Measurements from ENCODE around the gene DNAI2. TPM values are rescaled to one million over a fixed set of nuclear protein-coding genes. Genes with fewer than 3 reads are reported as not detected.

DNAI2 gene
- polyA plus RNA-seq, 1 of the 3 experiments (the other 2 are of a cell fraction) = not detected

GRCh38 chr17:74245145-74245831, 28.7 kb upstream of the DNAI2 start:
- H3K9ac ChIP-seq = no peak overlapping the region
- no peak overlapping the region for H3K4me2 ChIP-seq
- H3K27ac ChIP-seq (ENCODE audit: low read depth in 2 of 2, low read length in 1 of 2) = no peak overlapping the region; a peak in 1 of 4 replicates
- no peak overlapping the region for H2AFZ ChIP-seq (ENCODE audit: low read depth)
- POLR2A ChIA-PET = interaction anchor here (1.2 to 1.6 kb wide), 2 partner anchors 10 to 34 kb away, joined by 4 to 5 read pairs; no protein-coding TSS in a partner anchor
- DNase-seq = peak; percentile 56
- H3F3A ChIP-seq (replicated peaks; ENCODE audit: insufficient read depth) = no peaks in the 10 kb centered on the region
- no peak overlapping the region for H3K4me3 ChIP-seq (ENCODE audit: low read depth in 2 of 2, low read length in 1 of 2)
- 83% methylated on average over 18 of the region's 21 CpGs for WGBS (ENCODE audit: low lambda C conversion rate)
- CTCF ChIA-PET = interaction anchor here (0.7 to 3.7 kb wide), 9 partner anchors 10 to 135 kb away, joined by 3 to 17 read pairs (median 6); no protein-coding TSS in a partner anchor
- H3K36me3 ChIP-seq (replicated peaks in 1 of 2; ENCODE audit: control insufficient read depth in 1 of 2, insufficient read depth in 2 of 2, low read length in 1 of 2) = no peaks in the 10 kb centered on the region
- H3K9me2 ChIP-seq = no peaks in the 10 kb centered on the region
- no peaks in the 10 kb centered on the region for H3K27me3 ChIP-seq (ENCODE audit: insufficient read depth)
- peaks cover 0 to 36% of the 10 kb centered on the region in 2 experiments; a peak in 1 of 4 replicates for H3K4me1 ChIP-seq (ENCODE audit: control insufficient read depth in 1 of 2, insufficient read depth in 2 of 2, low read depth in 1 of 2, low read length in 1 of 2)
- TF ChIP-seq RCOR1 (IDR thresholded peaks at IDR 0.05; ENCODE audit: low read length) (peak; percentile 54; the same call in 1 of the 2 replicates), MAX (IDR thresholded peaks at IDR 0.05; ENCODE audit: low read depth) (no peak)
- H3K79me2 ChIP-seq (ENCODE audit: insufficient read depth) = no peaks in the 10 kb centered on the region
- H3K9me3 ChIP-seq = no peaks in the 10 kb centered on the region
- H4K20me1 ChIP-seq (ENCODE audit: insufficient read depth) = no peaks in the 10 kb centered on the region

GRCh38 chr17:74245871-74246270, 28.2 kb upstream of the DNAI2 start:
- Histone ChIP-seq H3F3A (replicated peaks; ENCODE audit: insufficient read depth) (no peaks in the 10 kb centered on the region), H3K4me3 (ENCODE audit: low read depth in 2 of 2, low read length in 1 of 2) (no peak overlapping the region), H3K9me2 (no peaks in the 10 kb centered on the region), H4K20me1 (ENCODE audit: insufficient read depth) (no peaks in the 10 kb centered on the region), H3K4me1 (ENCODE audit: control insufficient read depth in 1 of 2, insufficient read depth in 2 of 2, low read depth in 1 of 2, low read length in 1 of 2) (peaks cover 0 to 36% of the 10 kb centered on the region in 2 experiments; a peak in 1 of 4 replicates), H3K36me3 (replicated peaks in 1 of 2; ENCODE audit: control insufficient read depth in 1 of 2, insufficient read depth in 2 of 2, low read length in 1 of 2) (no peaks in the 10 kb centered on the region), H3K4me2 (no peak overlapping the region), H2AFZ (ENCODE audit: low read depth) (no peak overlapping the region), H3K27me3 (ENCODE audit: insufficient read depth) (no peaks in the 10 kb centered on the region), H3K9ac (no peak overlapping the region), H3K9me3 (no peaks in the 10 kb centered on the region), H3K79me2 (ENCODE audit: insufficient read depth) (no peaks in the 10 kb centered on the region), H3K27ac (ENCODE audit: low read depth in 2 of 2, low read length in 1 of 2) (no peak overlapping the region)
- DNase-seq = no peak
- CTCF ChIA-PET = interaction anchor here (0.7 to 3.7 kb wide), 10 partner anchors 9 to 134 kb away, joined by 3 to 17 read pairs (median 6); partner anchors contain the start of gene TTYH2
- TF ChIP-seq SIN3A (IDR thresholded peaks at IDR 0.05; ENCODE audit: borderline replicate concordance, low read depth, low read length) (no peak), TEAD4 (IDR thresholded peaks at IDR 0.05; ENCODE audit: borderline replicate concordance, insufficient read depth) (no peak), TAF1 (IDR thresholded peaks at IDR 0.05; ENCODE audit: borderline replicate concordance, low read depth, low read length) (no peak), FOXM1 (IDR thresholded peaks at IDR 0.05; ENCODE audit: low read depth) (no peak)
- 79% methylated on average over 5 of the region's 5 CpGs for WGBS (ENCODE audit: low lambda C conversion rate)
- POLR2A ChIA-PET = interaction anchor here (1.2 to 1.6 kb wide), 2 partner anchors 9 to 35 kb away, joined by 4 to 5 read pairs; no protein-coding TSS in a partner anchor

GRCh38 chr17:74249590-74250270, 24.3 kb upstream of the DNAI2 start:
- 88% methylated on average over 10 of the region's 17 CpGs for WGBS (ENCODE audit: low lambda C conversion rate)
- Histone ChIP-seq H3K79me2 (ENCODE audit: insufficient read depth) (no peaks in the 10 kb centered on the region), H3F3A (replicated peaks; ENCODE audit: insufficient read depth) (no peaks in the 10 kb centered on the region), H3K9ac (no peak overlapping the region), H3K27ac (ENCODE audit: low read depth in 2 of 2, low read length in 1 of 2) (no peak overlapping the region), H3K4me1 (ENCODE audit: control insufficient read depth in 1 of 2, insufficient read depth in 2 of 2, low read depth in 1 of 2, low read length in 1 of 2) (peaks cover 0 to 14% of the 10 kb centered on the region in 2 experiments; a peak in 1 of 4 replicates), H2AFZ (ENCODE audit: low read depth) (no peak overlapping the region), H3K9me2 (no peaks in the 10 kb centered on the region), H3K4me3 (ENCODE audit: low read depth in 2 of 2, low read length in 1 of 2) (no peak overlapping the region), H3K4me2 (no peak overlapping the region), H3K36me3 (replicated peaks in 1 of 2; ENCODE audit: control insufficient read depth in 1 of 2, insufficient read depth in 2 of 2, low read length in 1 of 2) (no peaks in the 10 kb centered on the region), H3K9me3 (no peaks in the 10 kb centered on the region), H3K27me3 (ENCODE audit: insufficient read depth) (no peaks in the 10 kb centered on the region), H4K20me1 (ENCODE audit: insufficient read depth) (no peaks in the 10 kb centered on the region)
- ChIA-PET CTCF (interaction anchor here (0.9 to 2.0 kb wide), 4 partner anchors 8 to 487 kb away, joined by 3 to 5 read pairs (median 3); no protein-coding TSS in a partner anchor), POLR2A (no interaction called here)
- no peak for DNase-seq
- TF ChIP-seq EZH2phosphoT487 (IDR thresholded peaks at IDR 0.05; ENCODE audit: borderline replicate concordance, low read depth) (no peak), SIN3A (IDR thresholded peaks at IDR 0.05; ENCODE audit: borderline replicate concordance, low read depth, low read length) (no peak), RAD21 (IDR thresholded peaks at IDR 0.05; ENCODE audit: low read length) (no peak), CHD2 (IDR thresholded peaks at IDR 0.05; ENCODE audit: low read length, partially characterized antibody) (no peak), TEAD4 (IDR thresholded peaks at IDR 0.05; ENCODE audit: borderline replicate concordance, insufficient read depth) (no peak)

All from SK-N-SH (cell line).